ENCODE results near the gene PTPRD. TPM values are rescaled to one million over a fixed set of nuclear protein-coding genes. Genes with fewer than 3 reads are reported as not detected.

PTPRD gene
- total RNA-seq, 1 donor from 2014 or later = 85.4 TPM

GRCh38 chr9:9605681-9606080 is 1007.1 kb downstream of the PTPRD start:
- no peak for DNase-seq (ENCODE audit: low read depth)

- no peak for DNase-seq (ENCODE audit: low read depth)
These were observed 1009.5 kb downstream of the PTPRD start for GRCh38 chr9:9603345-9603744.

GRCh38 chr9:9598723-9599122 is 1014.1 kb downstream of the PTPRD start:
- DNase-seq (ENCODE audit: low read depth) = no peak

GRCh38 chr9:9592104-9592503 is 1020.7 kb downstream of the PTPRD start:
- no peak for DNase-seq (ENCODE audit: low read depth)

- DNase-seq (ENCODE audit: low read depth) = no peak
These were observed 1026.9 kb downstream of the PTPRD start for GRCh38 chr9:9585920-9586319.

- no peak for DNase-seq (ENCODE audit: low read depth)
These were observed 1038.7 kb downstream of the PTPRD start for GRCh38 chr9:9574080-9574479.

- no peak for DNase-seq (ENCODE audit: low read depth)
These were observed 1047.1 kb downstream of the PTPRD start for GRCh38 chr9:9565700-9566099.

- peak; percentile 80 for DNase-seq (ENCODE audit: low read depth)
These were observed 1049.0 kb downstream of the PTPRD start for GRCh38 chr9:9563817-9564216.

- DNase-seq (ENCODE audit: low read depth) = no peak
These were observed 1052.3 kb downstream of the PTPRD start for GRCh38 chr9:9560382-9561035.

- DNase-seq (ENCODE audit: low read depth) = no peak
These were observed 1053.9 kb downstream of the PTPRD start for GRCh38 chr9:9558907-9559306.

GRCh38 chr9:9557804-9558334 is 1054.9 kb downstream of the PTPRD start:
- no peak for DNase-seq (ENCODE audit: low read depth)

GRCh38 chr9:9556865-9557803 is 1055.7 kb downstream of the PTPRD start:
- no peak for DNase-seq (ENCODE audit: low read depth)

- DNase-seq (ENCODE audit: low read depth) = no peak
These were observed 1060.1 kb downstream of the PTPRD start for GRCh38 chr9:9552665-9553064.

- no peak for DNase-seq (ENCODE audit: low read depth)
These were observed 1074.0 kb downstream of the PTPRD start for GRCh38 chr9:9538766-9539165.

GRCh38 chr9:9538356-9538755 is 1074.4 kb downstream of the PTPRD start:
- no peak for DNase-seq (ENCODE audit: low read depth)

GRCh38 chr9:9536523-9536922 is 1076.3 kb downstream of the PTPRD start:
- DNase-seq (ENCODE audit: low read depth) = no peak

- peak; percentile 44 for DNase-seq (ENCODE audit: low read depth)
These were observed 1089.2 kb downstream of the PTPRD start for GRCh38 chr9:9523476-9524139.

- DNase-seq (ENCODE audit: low read depth) = no peak
These were observed 1090.4 kb downstream of the PTPRD start for GRCh38 chr9:9522406-9522805.

GRCh38 chr9:9521033-9521779 is 1091.6 kb downstream of the PTPRD start:
- peak; percentile 32 for DNase-seq (ENCODE audit: low read depth)

- DNase-seq (ENCODE audit: low read depth) = no peak
These were observed 1107.9 kb downstream of the PTPRD start for GRCh38 chr9:9504869-9505268.

GRCh38 chr9:9499546-9499945 is 1113.3 kb downstream of the PTPRD start:
- no peak for DNase-seq (ENCODE audit: low read depth)

GRCh38 chr9:9498846-9499245 is 1114.0 kb downstream of the PTPRD start:
- DNase-seq (ENCODE audit: low read depth) = no peak
